ENCODE measurements around the gene RNF38.
A peak's percentile ranks its signal among the peaks of the same experiment; 100 is the strongest.
"Not testable (repeated sequence)": the region's sequence is repeated elsewhere in the genome, so short reads cannot be mapped to it uniquely, and the experiment has no call there.

RNF38 gene

DNA sequence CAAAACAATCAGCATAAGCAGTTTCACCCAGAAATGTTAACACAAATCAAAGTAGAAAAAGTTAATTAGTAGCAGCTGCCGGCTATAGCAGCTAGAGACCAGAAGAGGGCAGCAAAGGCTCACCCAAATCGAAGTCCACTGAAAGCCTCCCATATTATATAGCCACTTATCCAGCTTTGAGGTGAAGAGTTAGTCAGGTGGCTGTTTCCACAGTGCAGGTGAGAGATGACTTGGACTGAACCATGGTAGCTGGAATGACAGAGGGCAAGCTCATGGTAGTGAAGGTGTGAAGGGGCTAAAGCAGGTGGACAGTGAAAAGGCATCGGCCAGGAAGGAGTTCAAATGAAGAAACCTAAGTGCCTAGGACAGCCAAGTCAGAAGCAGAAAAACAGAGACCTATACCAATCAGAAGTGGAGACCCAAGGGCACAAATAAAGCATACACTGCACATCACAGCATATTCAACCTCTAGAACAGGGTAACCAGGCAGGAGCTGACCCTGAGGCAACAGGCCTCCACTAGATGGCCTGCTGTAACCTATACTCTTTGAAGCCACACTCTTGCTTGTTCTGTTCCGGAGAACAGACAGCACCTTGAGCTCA lies 7.2 kb upstream of the RNF38 start:
- peak; percentile 71 for DNase-seq (ENCODE audit: low spot score)

GRCh38 chr9:36402536-36402935 lies 2.5 kb upstream of the RNF38 start:
- DNase-seq (ENCODE audit: low spot score), result no peak

- no peak for DNase-seq (ENCODE audit: low spot score)
Measured at GRCh38 chr9:36401897-36402480, 1.9 kb upstream of the RNF38 start.

- DNase-seq (ENCODE audit: low spot score), result peak; percentile 83
Measured at GRCh38 chr9:36401164-36401740, 1.2 kb upstream of the RNF38 start.

GRCh38 chr9:36400332-36401163 lies 479 bp upstream of the RNF38 start:
- DNase-seq (ENCODE audit: low spot score), result peak; percentile 89

- DNase-seq (ENCODE audit: low spot score), result no peak
Measured at GRCh38 chr9:36398745-36399144, 1.3 kb downstream of the RNF38 start.

GRCh38 chr9:36396985-36397384 lies 3.1 kb downstream of the RNF38 start:
- DNase-seq (ENCODE audit: low spot score), result peak; percentile 9

- no peak for DNase-seq (ENCODE audit: low spot score)
Measured at GRCh38 chr9:36392489-36392888, 7.6 kb downstream of the RNF38 start.

- no peak for DNase-seq (ENCODE audit: low spot score)
Measured at GRCh38 chr9:36389590-36389989, 10.5 kb downstream of the RNF38 start.

GRCh38 chr9:36386396-36386965 lies 13.6 kb downstream of the RNF38 start:
- not testable (repeated sequence) for DNase-seq (ENCODE audit: low spot score)

DNA sequence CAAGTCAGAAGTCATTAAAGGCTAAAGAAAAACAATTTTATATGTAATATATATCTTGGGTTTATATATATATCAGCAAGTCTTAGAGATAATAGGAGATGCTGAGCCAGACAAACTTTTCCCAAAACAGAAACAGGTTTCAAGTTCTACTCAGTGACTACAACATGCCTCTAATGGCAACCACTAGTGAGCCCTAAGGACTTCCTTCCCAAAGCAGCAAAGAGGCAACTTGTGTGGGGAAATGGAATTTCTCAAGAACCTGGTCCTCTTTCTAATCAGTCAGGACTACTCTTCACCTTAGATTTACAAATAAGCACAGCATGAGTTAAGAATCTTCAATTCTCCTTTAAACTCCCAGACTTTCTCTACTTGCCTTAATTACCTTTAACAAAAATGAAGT lies 17.6 kb downstream of the RNF38 start:
- DNase-seq (ENCODE audit: low spot score), result no peak

DNA sequence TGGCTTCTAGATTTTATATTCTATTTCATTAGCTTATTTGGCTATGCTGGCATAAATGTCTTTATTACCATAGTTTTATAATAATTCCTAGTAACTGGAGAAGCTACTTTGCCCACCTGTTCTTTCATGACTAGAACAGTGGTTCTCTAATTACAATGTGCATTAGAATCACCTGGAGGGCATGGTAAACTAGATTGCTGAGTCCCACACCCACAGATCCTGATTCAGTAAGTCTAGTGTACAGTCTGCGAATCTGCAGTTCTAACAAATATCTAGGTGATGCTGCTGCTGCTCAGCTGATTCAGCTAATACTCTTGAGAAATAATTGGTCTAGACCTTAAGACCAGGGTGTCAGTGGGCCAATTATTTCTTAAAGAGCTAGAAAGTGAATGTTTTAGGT lies 35.5 kb downstream of the RNF38 start:
- no peak for DNase-seq (ENCODE audit: low spot score)

- no peak for DNase-seq (ENCODE audit: low spot score)
Measured at GRCh38 chr9:36363448-36363847, 36.6 kb downstream of the RNF38 start.

DNA sequence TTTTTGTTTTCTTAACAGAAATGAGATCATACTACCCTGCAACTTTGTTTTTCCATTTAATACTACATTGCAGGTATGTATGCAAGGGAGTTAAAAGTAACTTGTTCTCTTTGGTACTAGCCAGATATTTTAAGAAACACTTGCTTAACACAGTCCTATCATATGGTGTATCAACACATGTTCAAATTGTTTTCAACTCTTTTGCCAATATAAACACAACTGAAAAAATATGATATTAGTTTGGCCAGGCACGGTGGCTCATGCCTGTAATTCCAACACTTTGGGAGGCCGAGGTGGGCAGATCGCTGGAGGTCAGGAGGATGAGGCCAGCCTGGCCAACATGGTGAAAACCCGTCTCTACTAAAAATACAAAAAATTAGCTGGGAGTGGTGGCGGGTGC lies 41.6 kb downstream of the RNF38 start:
- no peak for DNase-seq (ENCODE audit: low spot score)

DNA sequence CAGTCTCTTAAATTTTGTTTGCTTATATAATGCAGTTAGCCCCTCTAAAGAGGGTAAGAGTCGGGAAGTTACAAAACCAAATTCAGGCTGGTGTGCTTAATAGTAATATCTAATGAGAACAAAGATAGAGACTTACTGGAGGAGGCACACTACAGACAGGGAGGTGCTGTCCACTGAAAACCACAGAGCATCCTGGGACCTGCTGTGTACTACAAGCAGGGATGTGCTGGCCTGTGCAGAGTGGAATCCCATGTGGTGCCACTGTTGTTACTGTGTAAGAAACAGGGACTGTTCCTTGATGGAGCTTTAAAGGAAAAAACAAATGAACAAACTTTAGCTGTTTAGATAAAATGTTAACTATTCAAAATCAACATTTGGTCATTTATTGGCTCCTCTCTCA lies 42.4 kb downstream of the RNF38 start:
- DNase-seq (ENCODE audit: low spot score), result no peak

DNA sequence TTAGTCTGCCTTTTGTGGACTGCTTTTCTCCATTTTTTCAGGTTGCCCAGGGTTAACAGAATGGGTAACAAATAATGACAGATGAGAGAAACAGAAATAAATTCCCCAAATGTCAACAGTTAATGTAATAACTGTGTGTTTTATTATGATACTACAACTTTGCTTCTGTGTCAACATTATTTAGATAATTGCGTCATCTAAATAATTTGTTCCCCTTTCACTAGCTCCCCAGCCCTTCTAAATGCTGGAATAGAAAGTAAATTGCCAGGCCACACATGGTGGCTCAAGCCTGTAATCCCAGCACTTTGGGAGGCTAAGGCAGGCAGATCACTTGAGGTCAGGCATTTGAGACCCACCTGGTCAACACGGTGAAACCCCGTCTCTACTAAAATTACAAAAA lies 53.5 kb downstream of the RNF38 start:
- DNase-seq (ENCODE audit: low spot score), result no peak

DNA sequence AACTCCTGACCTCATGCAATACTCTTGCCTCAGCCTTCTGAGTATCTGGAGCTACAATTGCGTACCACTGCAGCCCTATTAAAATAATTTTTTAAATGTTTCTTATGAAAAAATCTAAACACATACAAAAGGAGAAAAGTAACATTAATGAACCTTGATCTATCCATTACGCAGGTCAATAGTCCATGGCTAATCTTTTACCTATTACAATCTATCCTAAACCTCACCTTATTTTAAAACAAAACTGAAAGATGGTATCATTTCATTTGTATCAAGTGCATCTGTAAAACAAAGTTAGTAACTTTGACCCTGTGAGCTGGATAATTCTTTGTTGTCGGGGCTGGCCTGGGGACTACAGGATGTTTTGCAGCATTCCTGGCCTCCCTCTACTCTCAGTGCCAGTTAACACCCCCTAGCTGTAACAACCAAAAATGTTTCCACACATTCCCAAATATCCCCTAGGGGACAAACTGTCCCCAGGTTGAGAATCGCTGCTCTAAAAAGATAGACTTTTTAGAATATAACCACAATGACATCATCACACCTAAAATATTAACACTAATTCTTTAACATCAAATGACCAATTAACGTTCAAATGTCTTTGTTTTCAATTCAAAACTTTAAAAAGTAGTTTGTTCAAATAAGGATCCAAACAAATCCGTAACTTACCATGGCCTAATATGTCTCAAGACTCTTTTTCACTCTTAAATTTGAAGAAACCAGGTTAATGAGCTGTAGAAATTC lies 54.8 kb downstream of the RNF38 start:
- no peak for DNase-seq (ENCODE audit: low spot score)

DNA sequence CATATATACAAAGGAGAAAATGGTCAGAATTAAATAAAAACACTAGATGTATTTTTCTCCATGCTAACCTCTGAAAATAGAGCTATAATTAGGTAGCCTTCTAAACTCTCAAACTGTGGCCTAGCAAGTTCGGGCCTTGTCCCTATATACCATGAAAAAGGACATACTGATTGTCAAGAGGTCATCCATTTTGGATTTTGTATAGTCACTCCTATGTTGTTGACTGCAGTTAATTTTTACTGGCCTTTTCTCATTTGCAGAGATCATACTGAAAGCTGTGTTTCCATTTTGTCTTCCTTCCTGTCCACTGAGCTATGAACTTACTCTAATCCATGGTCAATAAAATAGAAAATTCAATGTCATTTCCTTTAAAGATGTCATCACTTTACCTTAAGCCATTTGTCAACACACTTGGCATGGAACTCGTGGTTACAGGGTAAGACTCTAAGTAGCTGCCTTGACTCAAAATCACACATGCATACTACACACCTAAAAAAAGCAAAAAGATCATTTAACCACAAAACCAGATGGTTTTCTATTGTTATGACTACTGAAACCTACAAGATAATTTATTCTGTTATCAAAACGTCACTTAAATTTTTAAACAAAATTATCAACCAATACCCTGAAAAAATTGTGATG lies 58.0 kb downstream of the RNF38 start:
- DNase-seq (ENCODE audit: low spot score), result no peak

DNA sequence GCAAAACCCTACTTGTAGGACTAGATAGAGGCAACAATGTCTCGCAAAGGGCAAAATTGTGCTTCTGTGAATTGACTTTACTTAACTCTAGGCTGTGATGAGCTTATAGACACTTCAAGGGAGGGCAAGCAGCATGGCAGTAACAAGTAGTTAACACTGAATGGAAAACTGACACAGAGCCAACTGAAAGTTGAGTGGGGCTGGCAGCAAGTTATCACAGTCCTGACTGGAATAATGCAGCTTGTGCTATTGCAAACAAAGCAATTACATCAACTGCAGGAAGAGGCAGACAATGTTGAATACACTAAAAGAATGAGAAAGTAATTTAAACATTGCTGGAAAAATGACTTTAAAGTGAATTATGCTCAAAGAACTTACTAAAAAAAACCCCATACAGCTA lies 62.2 kb downstream of the RNF38 start:
- no peak for DNase-seq (ENCODE audit: low spot score)

DNA sequence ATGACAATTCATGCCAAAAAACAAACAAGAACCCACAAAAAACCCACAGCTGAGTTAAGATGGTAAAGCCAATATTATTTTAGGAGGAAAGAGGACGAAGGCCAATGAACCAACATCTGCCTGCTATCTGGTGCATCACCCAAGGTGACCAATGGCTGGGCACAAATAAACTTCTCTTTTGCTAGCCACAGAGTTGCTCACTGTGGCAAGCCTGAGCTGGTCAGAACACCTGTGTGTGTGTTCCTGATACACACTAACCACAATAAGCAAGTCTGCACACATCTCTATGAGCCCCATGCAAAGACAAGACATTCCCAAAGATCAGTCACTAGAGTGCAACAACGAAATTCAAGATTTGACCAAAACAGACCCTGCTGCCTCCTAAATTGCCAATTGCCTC lies 63.1 kb downstream of the RNF38 start:
- DNase-seq (ENCODE audit: low spot score), result no peak

- DNase-seq (ENCODE audit: low spot score), result no peak
Measured at GRCh38 chr9:36336131-36336907, 63.8 kb downstream of the RNF38 start.
